GM19025 (cell line): ENCODE results near the gene FBXL17.
A peak's percentile ranks its signal among the peaks of the same experiment; 100 is the strongest.

Experiments
- ATAC-seq: cut with Tn5 transposase; IDR thresholded peaks from one replicate; pipeline ENCODE4 v1.9.1; 2021; ENCODE audit warnings: mild to moderate bottlenecking, low read depth, moderate library complexity; ENCODE audit not compliant: unreplicated experiment

FBXL17 gene

DNA sequence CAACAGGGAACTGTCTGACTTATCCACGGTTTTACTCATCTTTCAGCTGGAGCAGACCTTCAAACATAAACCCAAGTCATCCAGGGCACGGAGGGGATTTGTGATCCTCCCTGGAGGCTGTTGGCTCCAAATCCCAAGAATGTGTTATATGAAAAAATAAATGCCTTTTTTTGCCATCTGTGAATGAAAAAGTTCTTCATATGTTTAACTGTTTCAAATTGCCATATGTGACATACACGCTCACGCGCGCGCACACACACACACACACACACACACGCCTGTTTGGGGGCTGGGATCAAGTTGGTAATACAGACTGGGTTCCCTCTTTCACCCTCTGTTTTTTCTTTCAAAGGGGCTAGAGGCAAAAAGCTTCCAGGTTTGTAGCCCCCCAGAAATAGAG, 546.8 kb downstream of the FBXL17 start:
- ATAC-seq: no peak

DNA sequence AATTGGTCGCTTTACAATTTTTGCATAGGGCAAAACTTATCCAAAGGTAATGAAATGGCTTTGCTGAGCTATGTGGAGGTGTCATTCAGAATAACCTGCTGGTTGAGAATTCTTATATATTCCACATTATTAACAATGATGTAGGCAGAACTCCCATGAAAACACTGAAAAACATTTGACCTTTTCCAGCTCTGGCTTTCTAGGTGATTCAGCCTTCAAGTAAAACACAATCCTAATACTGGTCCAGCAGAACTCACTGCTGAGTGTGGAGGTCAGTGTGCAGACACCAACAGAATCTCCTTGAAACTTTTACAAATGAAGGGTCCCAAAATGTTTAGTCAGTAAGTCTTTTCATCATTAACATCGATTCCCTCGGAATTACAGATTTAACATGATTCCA, 549.2 kb downstream of the FBXL17 start:
- no peak for ATAC-seq

DNA sequence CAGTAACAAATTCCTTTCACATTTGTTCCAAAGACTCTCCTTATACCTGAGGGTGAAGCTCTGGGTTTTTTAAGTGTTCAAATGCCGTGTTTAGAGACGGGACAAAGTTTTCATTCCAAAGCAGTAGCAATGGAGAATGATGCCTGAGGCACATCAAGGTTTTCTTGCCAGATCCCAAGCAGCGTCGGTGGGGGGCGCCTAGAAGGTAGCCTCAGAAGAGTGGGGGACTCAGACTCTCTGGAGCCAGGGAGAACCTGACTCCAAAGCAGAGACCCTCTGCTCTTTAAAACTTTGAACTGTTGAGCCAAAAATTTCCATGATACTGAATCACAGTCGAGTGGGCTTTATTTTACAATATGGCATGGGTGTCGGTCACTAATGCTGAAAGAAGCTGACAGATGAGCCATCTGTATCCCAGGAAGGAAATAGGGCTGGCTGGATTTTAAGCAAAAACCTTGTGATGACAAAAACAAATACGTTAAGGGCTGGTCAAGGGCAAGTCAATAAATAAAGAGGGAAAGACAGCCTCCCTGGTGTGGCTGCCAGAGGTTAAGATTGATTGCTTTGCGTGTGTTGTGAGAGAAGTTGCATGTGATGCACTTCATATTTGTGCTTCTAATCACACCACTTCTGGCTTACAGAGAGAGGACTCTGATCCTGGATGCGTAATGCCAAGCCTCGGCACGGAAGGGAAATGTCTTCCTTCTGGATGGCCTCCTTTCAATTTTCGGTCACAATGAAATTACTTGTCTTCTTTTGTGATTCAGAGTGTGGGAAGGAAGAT, 550.1 kb downstream of the FBXL17 start:
- no peak for ATAC-seq

DNA sequence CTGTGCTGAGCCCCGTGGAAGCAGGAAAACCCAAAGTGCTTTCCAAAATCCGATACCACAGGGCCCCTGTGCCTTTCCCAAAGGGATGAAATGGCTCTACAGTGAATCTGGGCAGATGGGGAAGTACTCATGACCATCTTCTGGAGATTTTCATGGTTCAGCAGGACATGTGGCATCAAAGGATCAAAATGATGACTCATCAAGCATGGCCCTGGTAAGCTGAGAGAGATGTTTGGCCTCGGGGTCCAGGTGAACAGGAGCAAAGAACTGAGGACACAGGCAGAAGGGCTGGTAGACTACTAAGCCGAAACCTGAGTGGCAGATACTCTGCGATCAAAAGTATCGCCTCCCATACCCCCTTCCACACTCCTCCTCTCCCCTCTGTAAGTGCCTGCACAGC, 551.1 kb downstream of the FBXL17 start:
- ATAC-seq: no peak

DNA sequence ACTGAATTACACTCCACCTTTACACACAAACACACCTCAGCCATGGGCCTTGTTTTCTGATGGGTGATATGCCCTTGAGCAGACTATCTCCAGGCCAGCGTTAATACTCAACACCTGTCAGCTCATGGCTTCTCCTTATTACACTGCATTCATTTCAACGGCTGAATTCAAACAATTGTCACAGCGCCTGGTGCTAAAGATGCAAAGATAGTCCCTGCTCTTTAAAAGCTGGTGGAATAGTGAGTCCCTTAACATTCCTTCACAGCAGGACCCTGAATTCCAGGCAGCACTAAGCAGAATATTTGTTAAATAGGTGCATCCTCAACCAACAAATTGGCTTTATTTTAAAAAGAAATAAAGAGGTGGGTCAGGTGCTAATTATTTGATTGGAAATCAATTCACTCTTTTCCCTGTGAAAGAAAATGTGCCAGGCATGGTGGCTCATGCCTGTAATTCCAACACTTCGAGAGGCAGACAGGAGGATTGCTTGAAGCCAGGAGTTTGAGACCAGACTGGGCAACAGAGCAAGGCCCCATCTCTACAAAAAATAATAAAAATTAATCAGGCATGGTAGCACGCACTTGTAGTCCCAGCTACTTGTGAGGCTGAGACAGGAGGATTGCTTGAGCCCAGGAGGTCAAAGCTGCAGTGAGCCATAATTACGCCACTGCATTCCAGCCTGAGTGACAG, 555.4 kb downstream of the FBXL17 start:
- ATAC-seq: no peak

DNA sequence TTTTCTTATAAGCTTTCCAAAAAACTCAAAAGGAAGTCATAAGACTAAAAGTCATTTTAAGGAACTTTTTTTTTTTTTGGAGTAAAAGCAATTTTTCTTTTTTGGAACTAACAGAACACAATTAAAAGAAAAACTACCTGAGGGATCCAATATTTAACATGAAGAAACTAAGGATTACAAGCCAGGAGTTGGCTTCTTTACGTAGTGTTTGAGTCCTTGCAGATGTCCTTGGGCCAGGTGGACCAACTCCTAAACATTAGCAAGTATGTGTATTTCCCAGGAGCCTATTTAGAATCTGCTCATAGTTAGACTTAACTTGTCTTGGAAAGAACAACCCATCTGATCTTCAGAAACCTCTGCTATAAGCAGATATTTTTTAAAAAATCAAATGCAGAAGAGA, 557.1 kb downstream of the FBXL17 start:
- ATAC-seq: no peak

DNA sequence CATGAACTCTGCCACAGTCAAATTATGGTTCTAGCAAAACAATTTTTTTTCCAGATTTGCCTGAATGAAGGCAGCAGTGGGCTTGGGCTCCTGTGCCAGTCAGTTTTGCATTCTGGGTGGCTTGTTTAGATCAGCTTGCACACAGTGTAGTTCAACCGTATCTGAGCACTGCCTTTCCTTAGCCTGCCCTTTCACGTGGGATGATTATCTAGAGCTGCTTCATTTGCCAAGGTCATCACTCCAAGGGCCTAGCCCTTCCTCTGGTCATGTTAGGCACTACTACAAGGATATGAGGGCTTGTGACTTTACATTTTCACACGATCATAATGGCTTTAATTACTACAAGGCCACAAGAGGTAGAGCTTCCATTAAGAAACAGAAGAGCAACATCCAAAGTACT, 560.6 kb downstream of the FBXL17 start:
- no peak for ATAC-seq

DNA sequence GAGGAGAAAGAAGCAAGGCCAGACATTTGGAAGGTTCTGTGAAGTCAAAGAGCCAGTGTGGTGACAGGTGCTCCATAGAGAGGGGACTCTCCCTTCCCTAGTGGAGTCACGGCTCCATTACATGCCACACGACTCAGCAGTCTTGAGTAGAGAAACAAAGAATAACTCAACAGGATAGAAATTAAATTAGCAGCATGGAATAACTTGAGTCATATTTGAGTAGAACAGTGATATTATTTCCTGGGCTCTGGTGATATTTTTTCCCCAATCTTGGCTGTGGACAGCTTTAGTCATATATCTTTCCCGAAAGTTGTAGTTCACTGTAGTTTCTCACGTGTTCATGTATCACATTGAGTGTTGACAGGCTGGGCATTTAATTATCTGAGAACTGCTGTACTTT, 561.5 kb downstream of the FBXL17 start:
- ATAC-seq: no peak

DNA sequence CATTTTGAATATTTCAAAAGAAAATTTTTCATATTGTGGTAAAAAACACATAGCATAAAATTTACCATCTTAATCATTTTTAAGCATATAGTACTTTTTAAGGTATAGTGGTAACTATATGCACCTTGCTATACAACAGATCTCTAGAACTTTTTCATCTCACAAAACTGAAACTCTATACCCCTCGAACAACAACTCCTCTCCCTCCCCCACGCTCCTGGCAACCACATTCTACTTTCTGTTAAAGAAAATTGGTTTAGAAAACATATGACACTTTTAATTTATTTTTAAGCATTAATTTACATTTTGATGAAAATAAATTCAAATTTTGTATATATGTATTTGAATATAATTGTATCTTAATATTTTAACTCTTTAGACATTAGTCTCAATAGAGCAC, 563.9 kb downstream of the FBXL17 start:
- no peak for ATAC-seq

DNA sequence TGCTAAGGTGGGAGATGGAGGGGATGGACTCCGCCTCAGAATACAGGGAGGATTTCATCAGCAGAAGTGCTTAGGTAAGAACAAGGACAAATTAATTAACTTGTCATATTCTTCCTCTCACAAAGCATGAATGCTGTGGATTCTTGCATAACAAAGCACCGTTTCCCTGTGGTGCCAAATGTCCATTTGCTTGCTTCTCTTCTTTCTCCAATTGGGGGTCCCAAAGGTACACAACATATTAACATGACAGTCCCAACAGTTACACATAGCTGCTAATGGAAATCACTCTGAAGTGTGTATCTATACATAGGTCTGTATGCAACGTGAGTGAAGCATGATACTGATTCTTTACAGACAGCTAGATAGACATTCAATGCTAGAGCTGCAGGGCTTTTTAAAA, 564.5 kb downstream of the FBXL17 start:
- no peak for ATAC-seq

DNA sequence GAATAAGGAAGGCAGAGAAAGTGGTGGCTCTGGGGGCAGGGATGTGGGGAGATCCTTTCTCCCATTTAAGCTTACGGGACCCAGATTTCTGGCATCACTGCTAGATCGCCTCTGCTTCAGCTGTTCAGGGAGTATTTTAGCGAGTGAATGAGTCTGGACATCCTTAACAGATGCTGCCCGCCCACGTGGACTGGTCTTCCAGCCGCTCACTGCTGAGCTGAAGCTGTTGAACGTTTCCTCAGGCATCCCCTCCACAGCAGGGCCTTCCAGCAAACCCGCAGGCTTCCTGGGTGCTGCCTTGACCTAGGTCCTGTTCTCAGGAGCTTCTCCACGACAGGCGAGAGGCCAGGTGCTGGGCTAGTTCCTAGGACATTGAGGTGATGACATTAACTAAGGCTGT, 566.8 kb downstream of the FBXL17 start:
- ATAC-seq: no peak

DNA sequence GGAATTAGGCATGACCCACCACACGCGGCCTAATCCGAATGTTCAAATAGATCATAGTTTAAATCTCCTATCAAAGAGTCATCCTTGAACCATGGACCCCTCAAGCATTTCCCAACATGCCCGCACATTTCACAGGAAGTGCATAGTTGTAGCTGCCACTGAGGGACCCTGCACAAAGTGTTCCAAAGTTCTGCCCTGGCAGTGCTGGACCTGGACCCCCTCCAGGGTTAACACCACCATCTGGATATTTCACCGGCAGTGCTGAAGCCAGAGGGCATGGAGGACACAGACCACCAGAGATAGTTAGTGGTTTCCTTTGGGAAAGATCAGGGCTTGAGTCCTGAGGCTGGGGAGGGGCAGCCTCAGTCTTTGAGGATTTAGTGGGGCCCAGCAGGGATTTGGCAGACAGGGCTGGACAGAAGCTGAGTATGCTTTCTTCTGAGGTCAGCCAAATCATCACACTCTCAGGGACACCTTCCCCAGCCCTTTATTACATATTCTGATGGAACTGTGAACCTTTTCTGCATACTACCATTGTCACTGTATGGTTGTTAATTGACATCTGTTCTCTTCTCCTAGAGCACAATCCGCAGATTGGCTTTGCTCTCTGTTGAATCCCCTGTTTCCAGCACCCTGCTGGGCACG, 567.6 kb downstream of the FBXL17 start:
- no peak for ATAC-seq

DNA sequence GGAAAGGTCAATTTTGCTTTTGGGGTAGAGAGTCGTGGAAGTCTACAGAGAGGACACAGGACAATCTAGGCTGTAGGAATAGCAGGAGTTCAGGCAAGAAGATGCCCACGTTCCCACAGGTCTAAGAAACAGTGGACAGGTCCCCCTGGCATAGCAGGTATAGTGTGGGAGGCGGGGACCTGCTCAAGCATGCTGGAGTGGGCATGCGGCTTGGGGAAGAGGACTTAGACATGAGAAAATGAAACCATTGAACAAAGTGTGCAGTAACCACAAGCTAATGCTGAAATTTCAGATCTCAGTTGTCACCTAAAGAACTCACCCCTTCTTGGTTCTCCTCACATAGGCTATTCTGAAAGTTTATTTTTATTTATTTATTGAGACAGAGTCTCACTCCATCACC, 568.3 kb downstream of the FBXL17 start:
- ATAC-seq: peak; percentile 72

DNA sequence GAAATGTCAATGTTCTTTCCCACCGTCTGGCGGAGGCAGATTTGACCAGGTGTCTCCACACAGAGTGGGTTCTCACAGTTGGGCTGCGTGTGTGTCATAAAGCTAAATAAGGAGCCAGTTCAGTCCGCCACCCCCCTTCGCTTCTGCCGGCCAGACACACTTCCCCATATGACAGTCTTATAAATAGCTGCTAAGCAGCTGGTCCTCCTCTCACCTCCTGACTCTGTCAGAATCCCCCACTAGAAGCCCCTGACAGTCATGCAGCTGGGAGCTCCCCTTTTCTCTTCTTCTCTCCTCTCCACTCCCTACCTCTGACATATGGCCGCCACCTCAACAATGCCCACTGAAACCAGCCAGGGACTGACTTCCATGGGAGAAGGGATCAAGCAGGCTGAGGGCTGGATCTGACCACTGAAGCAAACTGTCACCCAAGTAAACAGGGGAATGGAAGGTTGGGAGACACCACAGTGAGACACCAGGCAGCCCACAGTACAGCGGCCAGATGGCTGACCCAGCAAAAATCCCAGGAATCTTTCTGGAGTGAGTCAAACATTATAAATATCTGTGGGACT, 569.2 kb downstream of the FBXL17 start:
- ATAC-seq: peak; percentile 73

DNA sequence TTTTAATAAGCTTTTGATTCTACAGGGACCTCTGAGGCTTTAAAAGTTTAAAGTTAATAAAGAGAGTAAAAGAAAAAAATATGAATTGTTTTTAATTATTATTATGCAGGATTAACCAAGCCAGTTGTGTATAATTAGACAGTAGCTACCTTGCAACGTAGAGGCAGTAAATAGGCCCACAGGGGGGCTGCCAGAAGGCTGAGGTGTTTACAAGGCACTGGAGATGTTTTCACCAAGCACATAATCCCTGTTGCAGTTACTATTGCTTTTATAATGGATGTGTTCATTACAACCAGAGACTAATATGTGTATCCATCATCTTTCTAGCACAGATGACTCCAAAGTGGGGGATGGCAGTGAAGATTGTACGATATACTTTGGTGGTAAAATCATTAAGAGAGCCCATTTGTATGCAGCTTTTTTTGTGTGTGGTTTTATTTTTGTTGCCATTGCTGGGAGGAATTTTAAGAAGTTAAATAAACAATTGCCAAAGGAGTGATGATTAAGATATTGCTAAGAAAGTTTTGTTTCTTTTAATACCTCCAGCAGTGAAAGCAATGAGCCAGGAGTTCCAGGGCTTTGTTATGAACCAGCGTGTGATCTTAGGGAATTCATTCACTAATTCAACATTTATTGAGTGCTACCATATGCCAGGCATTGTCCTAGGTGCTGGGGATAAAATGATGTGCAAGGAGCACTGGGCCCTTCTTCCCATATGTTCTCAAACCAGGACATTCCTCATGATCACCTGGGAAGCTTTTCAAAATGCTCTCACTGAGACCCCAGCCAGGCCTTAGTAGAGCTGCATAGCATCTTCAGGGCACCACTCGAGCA, 572.5 kb downstream of the FBXL17 start:
- no peak for ATAC-seq
